Transverse colon (tissue), 3 donors: ENCODE measurements around the gene PTPRN2.

Experiments used
- EP300 ChIP-seq: sonication (generic); formaldehyde crosslinking; IDR thresholded peaks from one replicate; pipeline ENCODE4 v1.6.1; 2017; ENCODE audit warnings: antibody characterized with exemption, low read depth
- TF ChIP-seq, protein P1 (sequence below), 5 experiments: fragments of 200-600 bp in 3 of 5; fragments of 450-650 bp in 2 of 5; sonication (generic) in 3 of 5; IDR thresholded peaks; 1 replicate in 2 of 5; 2 replicates in 3 of 5; pipeline ENCODE4 v1.5.1; 2016 to 2017; ENCODE audit warnings: antibody characterized with exemption in 5 of 5, inconsistent platforms in 3 of 5, mild to moderate bottlenecking in 2 of 5, moderate library complexity in 1 of 5

- no peak for TF ChIP-seq EP300
- TF ChIP-seq, protein P1, sequence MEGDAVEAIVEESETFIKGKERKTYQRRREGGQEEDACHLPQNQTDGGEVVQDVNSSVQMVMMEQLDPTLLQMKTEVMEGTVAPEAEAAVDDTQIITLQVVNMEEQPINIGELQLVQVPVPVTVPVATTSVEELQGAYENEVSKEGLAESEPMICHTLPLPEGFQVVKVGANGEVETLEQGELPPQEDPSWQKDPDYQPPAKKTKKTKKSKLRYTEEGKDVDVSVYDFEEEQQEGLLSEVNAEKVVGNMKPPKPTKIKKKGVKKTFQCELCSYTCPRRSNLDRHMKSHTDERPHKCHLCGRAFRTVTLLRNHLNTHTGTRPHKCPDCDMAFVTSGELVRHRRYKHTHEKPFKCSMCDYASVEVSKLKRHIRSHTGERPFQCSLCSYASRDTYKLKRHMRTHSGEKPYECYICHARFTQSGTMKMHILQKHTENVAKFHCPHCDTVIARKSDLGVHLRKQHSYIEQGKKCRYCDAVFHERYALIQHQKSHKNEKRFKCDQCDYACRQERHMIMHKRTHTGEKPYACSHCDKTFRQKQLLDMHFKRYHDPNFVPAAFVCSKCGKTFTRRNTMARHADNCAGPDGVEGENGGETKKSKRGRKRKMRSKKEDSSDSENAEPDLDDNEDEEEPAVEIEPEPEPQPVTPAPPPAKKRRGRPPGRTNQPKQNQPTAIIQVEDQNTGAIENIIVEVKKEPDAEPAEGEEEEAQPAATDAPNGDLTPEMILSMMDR (IDR thresholded peaks at IDR 0.05), result no peak
Observed at GRCh38 chr7:158479664-158480025, 108.0 kb downstream of the PTPRN2 start.
